HepG2 (cell line): Measurements from ENCODE around the gene PDZD2.

ENCODE experiments used
- BORCS8-MEF2B ChIP-seq: sonication (generic); formaldehyde crosslinking; IDR thresholded peaks from 2 replicates; pipeline ENCODE4 v1.8.0; 2022; ENCODE audit warnings: mild to moderate bottlenecking, missing genetic modification reagents
- ZBTB42 ChIP-seq: sonication (generic); formaldehyde crosslinking; IDR thresholded peaks from 2 replicates; pipeline ENCODE4 v1.5.0; 2020; ENCODE audit warnings: mild to moderate bottlenecking, missing genetic modification reagents
- TF ChIP-seq, protein P1 (sequence below): sonication (generic); formaldehyde crosslinking; IDR thresholded peaks from 2 replicates; pipeline ENCODE4 v1.8.0; 2022; ENCODE audit warnings: missing genetic modification reagents, low read depth, mild to moderate bottlenecking, borderline replicate concordance

GRCh38 chr5:31983851-31984250 is 344.9 kb downstream of the PDZD2 start:
- TF ChIP-seq BORCS8-MEF2B (CRISPR knock-in tag), result no peak
- no peak for TF ChIP-seq ZBTB42
- TF ChIP-seq, protein P1, sequence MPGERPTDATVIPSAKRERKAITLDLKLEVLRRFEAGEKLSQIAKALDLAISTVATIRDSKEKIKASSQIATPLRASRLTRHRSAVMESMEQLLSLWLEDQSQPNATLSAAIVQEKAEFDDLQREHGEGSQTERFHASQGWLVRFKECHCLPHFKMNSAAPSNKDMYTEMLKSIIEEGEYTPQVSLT (CRISPR knock-in tag), result no peak
